ENCODE results near the gene SERPINB5.

- no peak for TF ChIP-seq CTCF (conservative IDR thresholded peaks at IDR 0.05; ENCODE audit: low read depth, low read length)
- no peak for TF ChIP-seq EZH2 (IDR thresholded peaks at IDR 0.05; ENCODE audit: borderline replicate concordance, low read depth, low read length, poor library complexity, severe bottlenecking)
Observed at GRCh38 chr18:63446266-63446665, 30.5 kb upstream of the SERPINB5 start.
